Panc1 (cell line): ENCODE data around the gene PRR5L. TPM values are rescaled to one million over a fixed set of nuclear protein-coding genes. Genes with fewer than 3 reads are reported as not detected.

Experiments used
- ATAC-seq: fragments of 200-7000 bp; cut with Tn5 transposase; 2 replicates; pipeline ENCODE4 v1.9.1; 2020; ENCODE audit warnings: mild to moderate bottlenecking, moderate library complexity
- BruUV-seq: library from RNA; stranded (reverse); fragments of 400-500 nt; replicated peaks from 2 replicates; lab custom pipeline; 2021; lab: Mats Ljungman, UMichigan
- CTCF ChIA-PET: fragments of 300-600 bp; sonication (Branson Sonifier 250); formaldehyde crosslinking; loops from one replicate; lab custom pipeline; 2022; ENCODE audit warnings: antibody characterized with exemption; lab: Charles Lee
- POLR2A ChIA-PET: fragments of 300-600 bp; sonication (Branson Sonifier 250); formaldehyde crosslinking; loops from one replicate; lab custom pipeline; 2022; ENCODE audit warnings: antibody characterized with exemption; lab: Charles Lee
- DNase-seq: peaks from one replicate; pipeline ENCODE4 v3.0.0-alpha.2; 2010; ENCODE audit warnings: low read depth, low spot score
- H3K27ac ChIP-seq: 2 replicates; pipeline ENCODE4 v1.5.1; 2011; ENCODE audit warnings: mild to moderate bottlenecking, low read length, inconsistent platforms
- H3K27me3 ChIP-seq: fragments of 200-500 bp; sonication (Bioruptor generic); 2 replicates; pipeline ENCODE4 v1.6.0; 2014; ENCODE audit warnings: low read length, inconsistent platforms; ENCODE audit not compliant: control insufficient read depth, insufficient read depth
- H3K36me3 ChIP-seq: fragments of 200-500 bp; sonication (Bioruptor generic); 2 replicates; pipeline ENCODE4 v1.5.1; 2014; ENCODE audit warnings: inconsistent platforms, mild to moderate bottlenecking, low read length, moderate library complexity; ENCODE audit not compliant: control insufficient read depth, insufficient read depth
- H3K4me1 ChIP-seq: 2 replicates; pipeline ENCODE4 v1.5.1; 2011; ENCODE audit warnings: inconsistent platforms, mild to moderate bottlenecking, low read length, moderate library complexity; ENCODE audit not compliant: control insufficient read depth, insufficient read depth
- H3K4me3 ChIP-seq, 2 experiments: 2 replicates each; pipeline ENCODE4 v1.5.1; 2011 to 2012; ENCODE audit warnings: low read depth in 2 of 2, low read length in 2 of 2, mild to moderate bottlenecking in 2 of 2, inconsistent platforms in 1 of 2, moderate library complexity in 1 of 2
- H3K9me3 ChIP-seq: fragments of 200-500 bp; sonication (Bioruptor generic); 2 replicates; pipeline ENCODE4 v1.5.1; 2014; ENCODE audit warnings: low read depth, mild to moderate bottlenecking, inconsistent platforms, low read length, moderate library complexity; ENCODE audit not compliant: control insufficient read depth, insufficient read depth
- CTCF ChIP-seq: fragments of 450-650 bp; IDR thresholded peaks from 2 replicates; pipeline ENCODE4 v1.5.1; 2017; ENCODE audit warnings: mild to moderate bottlenecking
- POLR2AphosphoS5 ChIP-seq: IDR thresholded peaks from 2 replicates; pipeline ENCODE4 v1.6.1; 2012; ENCODE audit warnings: mild to moderate bottlenecking, low read depth, low read length, moderate library complexity
- REST ChIP-seq, 2 experiments: IDR thresholded peaks; 2 replicates each; pipeline ENCODE4 v1.6.1; 2011 to 2012; ENCODE audit warnings: low read depth in 2 of 2, control low read depth in 1 of 2, low read length in 1 of 2, mild to moderate bottlenecking in 1 of 2, moderate library complexity in 1 of 2; ENCODE audit not compliant: insufficient read depth in 1 of 2
- SIN3A ChIP-seq: IDR thresholded peaks from 2 replicates; pipeline ENCODE4 v1.6.1; 2012; ENCODE audit warnings: low read depth, mild to moderate bottlenecking, low read length, moderate library complexity, borderline replicate concordance; ENCODE audit not compliant: insufficient read depth
- TCF7L2 ChIP-seq: IDR thresholded peaks from 2 replicates; pipeline ENCODE4 v1.6.1; 2011; ENCODE audit warnings: mild to moderate bottlenecking, low read depth, low read length, inconsistent platforms
- in situ Hi-C: cut with HindIII; loops from 2 replicates; pipeline ENCODE4 v1.10.0; 2016; ENCODE audit warnings: low sequenced_read_pairs, low pct_unique_long_range_greater_than_20kb
- intact Hi-C: fragments of 100-400 bp; cut with micrococcal nuclease; formaldehyde crosslinking; loops from one replicate; pipeline ENCODE4 v1.10.0; 2022; ENCODE audit not compliant: unreplicated experiment
- total RNA-seq: library from RNA; stranded (reverse); gene quantifications from one replicate; pipeline ENCODE4 v1.2.1, GENCODE V29; 2021; ENCODE audit not compliant: unreplicated experiment

The PRR5L gene
- total RNA-seq, 1 experiment from 2014 or later: 0.36 TPM

DNA sequence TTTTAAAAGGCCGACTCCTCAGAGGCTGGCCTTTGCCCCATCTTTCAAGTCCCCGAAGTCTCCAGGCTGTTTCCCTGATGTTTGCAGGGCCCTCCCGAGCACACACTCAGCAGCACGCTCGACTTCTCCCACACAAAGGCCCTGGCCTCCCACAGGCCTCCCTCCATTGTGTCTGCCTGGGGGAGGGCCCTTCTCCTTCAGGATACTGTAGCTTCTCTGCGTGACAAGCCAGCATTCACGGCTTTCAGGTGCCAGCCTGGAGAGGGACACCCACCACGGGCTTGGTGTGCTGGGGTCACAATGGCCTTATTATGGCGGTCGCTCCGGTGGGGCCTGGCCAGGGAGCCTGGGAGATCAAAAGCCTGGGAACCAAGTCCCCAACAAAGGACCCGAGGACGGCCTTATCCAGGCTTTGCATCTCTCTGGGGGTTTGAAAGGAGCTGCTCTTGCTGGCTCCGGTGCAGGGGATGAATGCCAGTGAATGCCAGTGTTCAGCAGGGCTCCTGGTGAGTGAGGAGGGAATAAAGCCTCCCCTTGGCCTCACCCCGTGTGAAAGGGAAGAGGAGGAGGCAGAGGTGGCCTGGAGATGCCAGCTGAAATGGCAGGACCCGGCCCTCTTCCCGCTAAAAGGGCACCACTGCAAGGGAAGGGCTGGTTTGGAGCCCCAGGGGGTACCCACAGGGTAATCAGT lies 159.0 kb downstream of the PRR5L start:
- intact Hi-C loops: no loop called here
- no peak for ATAC-seq
- H3K9me3 ChIP-seq: no peaks in the 10 kb centered on the region
- H3K4me3 ChIP-seq: no peak overlapping the region
- TF ChIP-seq CTCF (no peak), TCF7L2 (no peak)
- H3K27me3 ChIP-seq: no peaks in the 10 kb centered on the region
- no peaks in the 10 kb centered on the region; the same call in 1 of the 2 replicates for H3K4me1 ChIP-seq
- ChIA-PET CTCF (no interaction called here), POLR2A (no interaction called here)
- H3K27ac ChIP-seq: no peak overlapping the region
- no TSS peak for BruUV-seq
- no peaks in the 10 kb centered on the region for H3K36me3 ChIP-seq
- in situ Hi-C loops: no loop called here
- no peak for DNase-seq

DNA sequence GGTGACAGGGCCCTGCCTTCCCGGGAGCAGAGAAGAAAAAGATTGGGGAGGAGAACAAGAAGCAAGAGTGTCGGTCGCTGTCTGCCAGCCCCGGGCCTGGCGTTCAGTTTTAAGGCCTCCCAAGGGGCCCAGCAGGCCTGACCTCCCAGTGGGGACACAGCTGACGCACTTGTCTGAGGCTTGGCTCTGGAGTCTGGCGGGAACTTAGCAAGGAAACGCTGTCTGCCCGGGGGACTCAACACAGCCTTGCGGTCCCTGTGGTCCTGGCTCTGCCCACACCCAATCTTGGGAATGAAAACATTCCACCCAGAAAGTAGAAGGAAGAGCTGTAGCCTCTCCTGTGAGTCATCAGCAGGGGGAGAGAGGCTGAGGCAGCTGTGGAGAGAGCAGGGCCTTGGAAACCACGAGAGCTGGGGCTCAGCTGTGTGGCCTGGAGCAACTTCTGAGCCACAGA lies 159.6 kb downstream of the PRR5L start:
- DNase-seq (no peak), ATAC-seq (peak; percentile 33)
- H3K36me3 ChIP-seq: no peaks in the 10 kb centered on the region
- no peak overlapping the region for H3K4me3 ChIP-seq
- no peaks in the 10 kb centered on the region; the same call in 1 of the 2 replicates for H3K4me1 ChIP-seq
- ChIA-PET CTCF (no interaction called here), POLR2A (no interaction called here)
- no peaks in the 10 kb centered on the region for H3K9me3 ChIP-seq
- intact Hi-C loops (no loop called here), in situ Hi-C loops (no loop called here)
- H3K27ac ChIP-seq: no peak overlapping the region
- no TSS peak for BruUV-seq
- H3K27me3 ChIP-seq: no peaks in the 10 kb centered on the region
- TF ChIP-seq POLR2AphosphoS5 (no peak), TCF7L2 (no peak), REST (IDR thresholded peaks at IDR 0.05; ENCODE audit: insufficient read depth in 1 of 2, low read depth in 2 of 2, low read length in 1 of 2) (no peak), SIN3A (no peak), CTCF (no peak)
